GM12891 (cell line): Measurements from ENCODE around the gene IL2RA.
A peak's percentile ranks its signal among the peaks of the same experiment; 100 is the strongest.

Experiments used
- DNase-seq: peaks from one replicate; pipeline ENCODE4 v3.0.0; 2011; ENCODE audit warnings: low spot score; ENCODE audit not compliant: insufficient read length
- FAIRE-seq: peaks from 2 replicates; lab custom pipeline; 2011; peaks lifted over from hg19 to GRCh38; lab: Jason Lieb, UNC
- PAX5 ChIP-seq: IDR thresholded peaks from 2 replicates; pipeline ENCODE4 v1.6.1; 2011; ENCODE audit warnings: low read length, moderate library complexity, mild to moderate bottlenecking; ENCODE audit not compliant: insufficient read depth, severe bottlenecking
- POLR2A ChIP-seq: IDR thresholded peaks from 2 replicates; pipeline ENCODE4 v1.6.1; 2011; ENCODE audit warnings: low read depth, low read length, control low read depth
- POLR2AphosphoS5 ChIP-seq: IDR thresholded peaks from 2 replicates; pipeline ENCODE4 v1.6.1; 2011; ENCODE audit warnings: low read depth, low read length, control low read depth
- POU2F2 ChIP-seq: IDR thresholded peaks from 2 replicates; pipeline ENCODE4 v1.6.1; 2011; ENCODE audit warnings: low read depth, mild to moderate bottlenecking, control low read depth, low read length, moderate library complexity
- SPI1 ChIP-seq: IDR thresholded peaks from 2 replicates; pipeline ENCODE4 v1.6.1; 2011; ENCODE audit warnings: low read depth, low read length, control low read depth
- TAF1 ChIP-seq: IDR thresholded peaks from 2 replicates; pipeline ENCODE4 v1.6.1; 2011; ENCODE audit warnings: low read depth, low read length, control low read depth

The IL2RA gene

DNA sequence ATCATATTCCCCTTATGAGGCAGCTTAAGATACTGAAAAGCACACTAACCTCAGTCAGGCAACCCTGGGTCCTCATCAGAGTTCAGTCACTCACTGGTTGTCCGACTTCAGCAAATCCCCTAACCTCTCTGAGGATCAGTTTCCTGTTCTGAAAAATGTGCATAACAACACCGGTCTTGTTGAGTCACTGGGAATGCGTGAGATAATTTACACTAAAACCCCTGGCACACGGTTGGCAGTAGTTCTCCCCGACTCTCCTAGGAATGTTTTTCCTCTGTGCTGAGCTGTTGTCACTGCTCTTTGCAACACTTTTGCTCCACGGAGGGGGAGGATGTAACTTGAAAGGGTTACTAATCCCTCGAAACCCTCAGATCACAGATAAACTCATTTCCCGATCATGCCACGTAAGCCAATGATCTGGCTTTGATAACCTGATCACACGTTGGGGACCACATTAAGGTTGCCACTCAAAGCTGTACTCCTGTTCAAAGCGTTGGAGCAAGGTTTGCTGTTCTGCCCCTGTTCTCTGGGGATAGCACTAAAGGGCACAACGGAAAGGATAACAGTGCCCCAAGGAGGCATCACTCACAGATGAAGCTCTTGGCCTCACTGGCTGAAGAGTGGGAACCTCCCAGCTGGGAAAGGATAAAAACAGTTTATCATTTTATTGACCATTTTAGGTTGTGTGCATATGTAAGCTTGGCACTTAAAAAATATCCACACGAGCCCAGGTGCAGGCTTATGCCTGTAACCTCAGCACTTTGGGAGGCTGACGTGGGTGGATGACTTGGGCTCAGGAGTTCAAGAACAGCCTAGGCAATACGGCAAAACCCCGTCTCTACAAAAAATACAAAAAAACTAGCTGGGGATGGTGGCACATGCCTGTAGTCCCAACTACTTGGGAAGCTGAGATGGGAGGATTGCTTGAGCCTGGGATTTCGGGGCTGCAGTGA, 21.6 kb upstream of the IL2RA start:
- no peak for DNase-seq
- TF ChIP-seq TAF1 = no peak
- no peak for TF ChIP-seq POLR2AphosphoS5
- no peak for TF ChIP-seq POU2F2
- no peak for TF ChIP-seq POLR2A
- TF ChIP-seq PAX5 = no peak
- no peak for TF ChIP-seq SPI1
- no peak for FAIRE-seq

DNA sequence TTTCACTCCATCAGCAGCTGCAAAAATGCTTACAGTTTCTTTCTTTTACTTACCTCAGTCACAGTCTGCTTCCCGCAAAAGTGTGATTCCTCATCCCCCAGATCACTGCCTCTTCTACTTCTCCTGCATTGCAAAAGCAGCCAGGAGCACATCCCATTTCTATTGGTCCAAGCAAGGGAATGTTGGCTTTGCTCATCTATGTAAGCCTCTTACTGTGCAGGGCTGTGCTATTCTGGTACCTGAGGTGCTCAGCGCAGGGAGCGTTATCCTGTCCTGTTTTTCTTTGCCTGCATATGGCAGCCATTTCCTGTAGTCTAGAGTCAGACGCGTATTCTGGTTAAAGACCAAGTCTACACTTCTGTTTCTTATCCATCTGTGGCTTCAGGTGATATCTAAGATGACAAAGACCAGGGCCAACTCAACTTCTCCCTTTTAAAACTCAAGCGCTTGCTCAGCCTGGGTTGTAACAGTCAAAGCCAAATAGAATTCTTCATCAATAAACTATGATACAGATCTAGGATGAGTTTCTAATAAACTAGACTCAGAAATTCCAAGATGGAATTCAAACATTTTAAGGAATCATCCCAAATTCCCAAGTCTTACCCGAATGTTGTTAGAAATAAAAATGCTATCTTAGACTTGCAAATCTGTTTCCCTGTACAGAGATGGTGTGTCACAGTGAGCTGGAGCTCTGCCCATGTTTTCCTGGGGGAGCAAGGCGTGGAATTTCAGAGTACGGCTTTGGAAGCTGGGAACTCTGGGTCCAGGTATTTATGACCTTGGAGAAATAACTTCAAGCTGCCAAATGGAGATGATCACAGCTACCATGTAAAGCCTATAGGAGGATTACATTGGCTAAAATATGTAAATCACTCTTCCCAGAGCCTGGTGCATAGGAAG, 20.6 kb upstream of the IL2RA start:
- FAIRE-seq (no peak), DNase-seq (no peak)
- TF ChIP-seq TAF1 = no peak
- no peak for TF ChIP-seq POLR2A
- no peak for TF ChIP-seq POLR2AphosphoS5
- TF ChIP-seq POU2F2 = no peak
- TF ChIP-seq SPI1 = no peak
- TF ChIP-seq PAX5 = no peak

DNA sequence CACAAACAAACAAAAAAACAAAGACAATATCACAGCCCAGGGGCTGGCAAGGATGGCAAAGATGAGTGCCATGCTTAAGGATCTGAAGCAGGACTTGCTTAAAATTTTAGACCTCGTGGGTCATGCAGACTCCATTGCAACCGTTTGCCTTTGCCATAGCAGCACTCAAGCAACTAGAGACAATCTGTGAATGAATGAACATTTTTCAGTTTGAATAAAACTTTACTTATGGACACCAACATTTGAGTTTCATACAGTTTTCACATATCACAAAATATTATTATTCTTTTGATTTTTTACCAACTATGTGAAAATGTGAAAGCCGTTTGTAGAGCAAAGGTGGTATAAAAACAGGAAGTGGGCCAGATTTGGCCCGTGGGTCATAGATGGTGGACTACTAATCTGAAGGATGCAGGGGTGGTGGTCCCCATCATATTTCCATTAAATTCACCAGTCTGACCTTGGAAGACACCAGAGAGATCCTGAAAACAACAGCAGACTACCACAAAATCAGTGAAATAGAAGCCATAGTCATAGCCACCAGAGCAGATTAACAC, 18.3 kb upstream of the IL2RA start:
- FAIRE-seq (no peak), DNase-seq (no peak)
- TF ChIP-seq PAX5 (no peak), SPI1 (peak; percentile 78)

DNA sequence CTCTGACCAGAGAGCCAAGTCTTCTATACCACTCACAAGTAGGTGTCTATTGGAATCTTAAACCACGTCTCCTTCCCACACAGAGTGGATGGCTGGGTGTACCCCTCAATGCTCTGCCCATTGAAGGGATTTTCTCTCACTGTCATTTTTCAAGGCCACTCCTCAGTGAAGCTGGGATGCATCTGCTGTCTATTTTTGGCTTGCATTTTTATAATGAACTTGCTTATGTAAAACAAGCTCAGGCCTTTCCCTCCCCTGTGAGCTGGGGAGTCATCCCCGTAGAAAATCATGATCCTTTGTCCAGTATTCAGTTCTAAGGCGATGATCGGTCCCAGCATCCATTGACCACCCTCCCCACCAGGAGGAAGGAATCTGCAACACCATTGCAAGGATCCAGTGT, 16.9 kb upstream of the IL2RA start:
- TF ChIP-seq POLR2AphosphoS5 (no peak), PAX5 (no peak), TAF1 (no peak), POLR2A (no peak), POU2F2 (no peak), SPI1 (no peak)
- no peak for DNase-seq
- FAIRE-seq = no peak

DNA sequence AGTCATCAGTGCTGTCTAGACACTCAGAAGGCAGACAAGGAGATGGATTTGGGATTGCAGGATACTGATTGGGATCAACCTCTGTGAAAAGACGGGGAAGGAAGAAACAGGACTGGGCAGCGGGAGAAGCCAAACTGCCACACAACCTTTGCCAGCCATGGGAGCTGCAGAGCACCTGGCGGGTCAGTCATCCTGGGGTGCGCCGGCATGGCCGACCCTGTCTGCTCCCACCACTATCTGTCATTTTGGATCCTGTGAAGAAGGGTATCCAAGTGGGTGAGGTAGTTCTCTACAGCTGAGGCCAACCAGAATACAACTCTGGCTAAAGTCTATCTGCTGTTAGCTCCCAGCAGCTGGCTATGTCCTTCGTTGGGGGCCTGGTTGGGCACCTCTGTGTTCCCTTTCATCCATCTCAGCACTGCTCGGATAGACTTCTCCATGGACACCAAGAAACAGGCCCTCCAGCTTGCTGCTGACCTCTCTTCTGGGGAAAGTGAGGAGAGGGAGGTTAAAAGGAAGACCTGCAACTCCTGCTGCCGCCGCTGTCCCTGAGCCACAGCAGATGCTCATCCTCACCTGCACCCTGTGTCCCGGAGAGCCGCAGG, 15.0 kb upstream of the IL2RA start:
- no peak for FAIRE-seq
- no peak for TF ChIP-seq POU2F2
- no peak for TF ChIP-seq PAX5
- TF ChIP-seq TAF1 = no peak
- TF ChIP-seq POLR2A = no peak
- no peak for TF ChIP-seq POLR2AphosphoS5
- no peak for DNase-seq

DNA sequence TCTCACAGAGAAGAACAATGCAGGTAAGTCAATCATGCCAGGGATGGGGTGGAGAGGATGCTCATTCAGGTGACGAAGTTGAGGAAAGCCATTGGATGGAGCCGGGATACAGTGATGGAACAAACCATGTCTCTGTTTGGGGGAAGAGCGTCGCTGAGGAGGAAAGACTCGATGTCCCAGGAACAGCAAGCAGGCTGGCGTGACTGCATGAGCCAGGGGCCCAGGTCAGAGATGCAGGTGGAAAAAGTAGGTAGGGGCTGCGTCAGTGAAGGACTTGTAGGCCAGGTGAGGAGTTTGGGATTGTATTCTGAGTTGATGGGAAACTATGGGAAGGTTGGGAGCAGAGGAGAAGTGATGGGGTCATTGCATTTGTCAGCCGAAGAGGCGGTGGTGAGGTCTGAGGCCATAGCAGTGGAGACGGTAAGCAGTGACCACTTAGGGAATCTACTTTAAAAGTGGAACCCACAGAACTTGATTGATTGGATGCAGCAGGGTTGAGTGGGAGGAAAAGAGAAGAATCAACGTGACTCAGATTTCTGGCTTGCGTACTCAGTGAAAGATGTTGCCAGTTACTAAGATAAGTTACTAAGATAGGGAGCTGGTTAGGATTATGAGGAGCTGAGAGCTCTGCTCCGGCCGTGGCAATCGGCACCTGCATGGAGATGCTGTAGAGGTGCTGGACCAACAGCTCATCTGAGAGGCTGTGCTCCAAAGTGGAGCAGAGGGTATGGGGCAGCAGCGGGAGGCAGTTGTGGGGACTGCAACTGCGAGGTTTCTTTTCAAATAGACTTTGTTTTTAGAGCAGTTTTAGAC, 12.5 kb upstream of the IL2RA start:
- no peak for TF ChIP-seq POLR2AphosphoS5
- TF ChIP-seq SPI1 = no peak
- no peak for TF ChIP-seq POU2F2
- no peak for TF ChIP-seq PAX5
- no peak for TF ChIP-seq POLR2A
- TF ChIP-seq TAF1 = no peak
- DNase-seq (no peak), FAIRE-seq (peak; percentile 23)

DNA sequence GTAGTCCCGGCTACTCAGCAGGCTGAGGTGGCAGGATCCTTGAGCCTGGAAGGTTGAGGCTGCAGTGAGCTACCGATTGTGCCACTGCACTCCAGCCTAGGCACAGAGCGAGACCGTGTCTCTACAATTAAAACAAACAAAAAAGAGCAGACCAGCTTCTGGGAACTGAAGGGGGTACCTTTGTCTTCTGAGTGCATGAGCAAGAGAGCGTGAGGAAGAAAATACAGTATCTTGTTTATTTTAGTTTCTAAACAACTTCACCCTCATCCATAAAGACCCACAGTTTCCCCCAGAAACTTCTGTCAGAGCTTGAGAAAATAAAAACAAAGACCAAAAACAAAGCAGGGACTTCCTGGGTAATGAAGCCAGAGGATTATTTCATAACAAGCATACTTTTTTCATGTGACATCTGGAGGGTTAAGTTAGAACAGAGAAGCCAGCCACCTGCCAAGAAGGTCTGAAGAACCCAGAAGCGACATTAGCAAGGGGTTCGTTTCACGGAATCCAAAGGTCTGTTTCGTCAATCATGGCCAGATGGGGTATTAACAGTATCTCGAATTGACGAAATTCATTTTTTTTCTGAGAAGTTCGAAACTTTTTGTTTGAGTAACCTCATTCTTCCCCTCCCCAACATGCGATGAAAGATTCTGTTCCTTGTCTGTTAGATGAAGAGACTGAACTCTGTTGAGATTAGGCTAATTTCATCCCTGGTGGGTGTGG, 10.2 kb upstream of the IL2RA start:
- TF ChIP-seq POLR2A = peak; percentile 9; the same call in 1 of the 2 replicates
- TF ChIP-seq SPI1 = no peak
- TF ChIP-seq PAX5 = no peak
- TF ChIP-seq TAF1 = no peak
- DNase-seq (peak; percentile 28), FAIRE-seq (peak; percentile 91)
